Fibroblast of lung (primary cell): ENCODE results near the gene ANKRD50. TPM values are rescaled to one million over a fixed set of nuclear protein-coding genes. Genes with fewer than 3 reads are reported as not detected.

ENCODE experiments used
- DNase-seq, 2 donors: peaks; one replicate each; pipeline versions ENCODE4 v3.0.0 to v3.0.0-alpha.2; 2010; ENCODE audit warnings: low read depth in 2 of 2
- H2AFZ ChIP-seq: 2 replicates; pipeline ENCODE4 v1.5.1; 2012; ENCODE audit warnings: low read length, control low read depth, inconsistent platforms
- H3K27ac ChIP-seq: 2 replicates; pipeline ENCODE4 v1.5.1; 2011; ENCODE audit warnings: low read length, control low read depth; ENCODE audit not compliant: insufficient read depth
- H3K27me3 ChIP-seq: 2 replicates; pipeline ENCODE4 v1.5.1; 2011; ENCODE audit warnings: mild to moderate bottlenecking, low read length; ENCODE audit not compliant: control insufficient read depth, insufficient read depth
- H3K36me3 ChIP-seq: 2 replicates; pipeline ENCODE4 v1.5.1; 2011; ENCODE audit warnings: low read length; ENCODE audit not compliant: control insufficient read depth, insufficient read depth
- H3K4me1 ChIP-seq: 2 replicates; pipeline ENCODE4 v1.5.1; 2011; ENCODE audit warnings: low read length; ENCODE audit not compliant: control insufficient read depth, insufficient read depth; ENCODE audit errors: extremely low read depth
- H3K4me2 ChIP-seq: 2 replicates; pipeline ENCODE4 v1.5.1; 2011; ENCODE audit warnings: low read length, control low read depth; ENCODE audit not compliant: insufficient read depth; ENCODE audit errors: extremely low read depth
- H3K4me3 ChIP-seq, 4 experiments: fragments of 200-600 bp in 1 of 4; sonication (generic) in 1 of 4; replicated peaks in 1 of 4; 2 replicates each; pipeline ENCODE4 v1.5.1; 2011 to 2016; ENCODE audit warnings: low read length in 4 of 4, low read depth in 3 of 4, mild to moderate bottlenecking in 3 of 4, control low read depth in 2 of 4, inconsistent platforms in 1 of 4, mixed read lengths in 1 of 4; ENCODE audit not compliant: insufficient read depth in 1 of 4; ENCODE audit errors: control extremely low read depth in 1 of 4
- H3K79me2 ChIP-seq: 2 replicates; pipeline ENCODE4 v1.5.1; 2012; ENCODE audit warnings: mild to moderate bottlenecking, low read length, inconsistent platforms; ENCODE audit not compliant: control insufficient read depth, insufficient read depth
- H3K9ac ChIP-seq: 2 replicates; pipeline ENCODE4 v1.5.1; 2011; ENCODE audit warnings: mild to moderate bottlenecking, low read length, control low read depth; ENCODE audit not compliant: insufficient read depth
- H3K9me3 ChIP-seq: 2 replicates; pipeline ENCODE4 v1.5.1; 2012; ENCODE audit warnings: low read depth, low read length; ENCODE audit not compliant: control insufficient read depth, insufficient read depth
- H4K20me1 ChIP-seq: 2 replicates; pipeline ENCODE4 v1.5.1; 2011; ENCODE audit warnings: low read length; ENCODE audit not compliant: control insufficient read depth, insufficient read depth; ENCODE audit errors: extremely low read depth
- EZH2 ChIP-seq: IDR thresholded peaks from 2 replicates; pipeline ENCODE4 v1.5.1; 2012; ENCODE audit warnings: low read length, control low read depth, mild to moderate bottlenecking; ENCODE audit errors: missing control alignments
- polyA minus RNA-seq: library from RNA; depleted of rRNA, polyadenylated mRNA; stranded (reverse); fragments of >200 nt; gene quantifications from 2 replicates; pipeline ENCODE4 v1.2.3, GENCODE V29; 2011; ENCODE audit warnings: low replicate concordance
- polyA plus RNA-seq, 2 donors: library from polyadenylated mRNA; depleted of rRNA in 1 of 2; stranded (reverse) in 1 of 2; unstranded in 1 of 2; fragments of >200 nt; gene quantifications; 2 replicates each; pipeline ENCODE4 v1.2.1, GENCODE V29; 2011 to 2012; ENCODE audit warnings: missing spikeins in 1 of 2
- total RNA-seq: library from RNA; depleted of rRNA; stranded (reverse); fragments of >200 nt; gene quantifications from 2 replicates; pipeline ENCODE4 v1.2.1, GENCODE V29; 2014
- TF ChIP-seq, protein P1 (sequence below), 2 donors: IDR thresholded peaks in 1 of 2; conservative IDR thresholded peaks in 1 of 2; 1 replicate in 1 of 2; 2 replicates in 1 of 2; pipeline ENCODE4 v1.5.1; 2011 to 2012; ENCODE audit warnings: low read length in 2 of 2, control low read depth in 1 of 2, inconsistent platforms in 1 of 2, low read depth in 1 of 2, mild to moderate bottlenecking in 1 of 2

Gene ANKRD50, protein sequence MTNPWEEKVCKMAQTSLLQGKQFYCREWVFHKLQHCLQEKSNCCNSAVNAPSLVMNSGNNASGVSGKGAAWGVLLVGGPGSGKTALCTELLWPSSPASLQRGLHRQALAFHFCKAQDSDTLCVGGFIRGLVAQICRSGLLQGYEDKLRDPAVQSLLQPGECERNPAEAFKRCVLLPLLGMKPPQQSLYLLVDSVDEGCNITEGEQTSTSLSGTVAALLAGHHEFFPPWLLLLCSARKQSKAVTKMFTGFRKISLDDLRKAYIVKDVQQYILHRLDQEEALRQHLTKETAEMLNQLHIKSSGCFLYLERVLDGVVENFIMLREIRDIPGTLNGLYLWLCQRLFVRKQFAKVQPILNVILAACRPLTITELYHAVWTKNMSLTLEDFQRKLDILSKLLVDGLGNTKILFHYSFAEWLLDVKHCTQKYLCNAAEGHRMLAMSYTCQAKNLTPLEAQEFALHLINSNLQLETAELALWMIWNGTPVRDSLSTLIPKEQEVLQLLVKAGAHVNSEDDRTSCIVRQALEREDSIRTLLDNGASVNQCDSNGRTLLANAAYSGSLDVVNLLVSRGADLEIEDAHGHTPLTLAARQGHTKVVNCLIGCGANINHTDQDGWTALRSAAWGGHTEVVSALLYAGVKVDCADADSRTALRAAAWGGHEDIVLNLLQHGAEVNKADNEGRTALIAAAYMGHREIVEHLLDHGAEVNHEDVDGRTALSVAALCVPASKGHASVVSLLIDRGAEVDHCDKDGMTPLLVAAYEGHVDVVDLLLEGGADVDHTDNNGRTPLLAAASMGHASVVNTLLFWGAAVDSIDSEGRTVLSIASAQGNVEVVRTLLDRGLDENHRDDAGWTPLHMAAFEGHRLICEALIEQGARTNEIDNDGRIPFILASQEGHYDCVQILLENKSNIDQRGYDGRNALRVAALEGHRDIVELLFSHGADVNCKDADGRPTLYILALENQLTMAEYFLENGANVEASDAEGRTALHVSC (N-terminal part only)
- total RNA-seq (21.3 and 28.4 TPM in 2 replicates), polyA plus RNA-seq (11.4 and 17.2 TPM in 2 replicates), polyA minus RNA-seq (4.6 and 10.4 TPM in 2 replicates)
- 7.7 and 11.7 TPM in 2 replicates for polyA plus RNA-seq (2012)

GRCh38 chr4:124712372-124713184 is at the start of gene ANKRD50:
TSS of gene ANKRD50 (minus strand) at chr4:124712732. CDS start at chr4:124710511, 2,221 bp downstream.
- H3K4me1 ChIP-seq = peaks cover 6% of the 10 kb centered on the region
- H2AFZ ChIP-seq = peak within 1 kb of the TSS; percentile 96
- H3K9me3 ChIP-seq = no peaks in the 10 kb centered on the region
- DNase-seq = peak; percentile 95 to 96
- H3K79me2 ChIP-seq = peaks cover 41% of the 10 kb centered on the region
- H3K27ac ChIP-seq = peak within 1 kb of the TSS; percentile 91
- H3K9ac ChIP-seq = peak within 1 kb of the TSS; percentile 92
- H4K20me1 ChIP-seq = no peaks in the 10 kb centered on the region
- H3K27me3 ChIP-seq = no peaks in the 10 kb centered on the region
- peak within 1 kb of the TSS; percentile 55 to 83 (median 78) for H3K4me3 ChIP-seq
- H3K4me2 ChIP-seq = peak within 1 kb of the TSS; percentile 97
- H3K36me3 ChIP-seq = no peaks in the 10 kb centered on the region
- TF ChIP-seq EZH2 = no peak
- TF ChIP-seq, protein P1, sequence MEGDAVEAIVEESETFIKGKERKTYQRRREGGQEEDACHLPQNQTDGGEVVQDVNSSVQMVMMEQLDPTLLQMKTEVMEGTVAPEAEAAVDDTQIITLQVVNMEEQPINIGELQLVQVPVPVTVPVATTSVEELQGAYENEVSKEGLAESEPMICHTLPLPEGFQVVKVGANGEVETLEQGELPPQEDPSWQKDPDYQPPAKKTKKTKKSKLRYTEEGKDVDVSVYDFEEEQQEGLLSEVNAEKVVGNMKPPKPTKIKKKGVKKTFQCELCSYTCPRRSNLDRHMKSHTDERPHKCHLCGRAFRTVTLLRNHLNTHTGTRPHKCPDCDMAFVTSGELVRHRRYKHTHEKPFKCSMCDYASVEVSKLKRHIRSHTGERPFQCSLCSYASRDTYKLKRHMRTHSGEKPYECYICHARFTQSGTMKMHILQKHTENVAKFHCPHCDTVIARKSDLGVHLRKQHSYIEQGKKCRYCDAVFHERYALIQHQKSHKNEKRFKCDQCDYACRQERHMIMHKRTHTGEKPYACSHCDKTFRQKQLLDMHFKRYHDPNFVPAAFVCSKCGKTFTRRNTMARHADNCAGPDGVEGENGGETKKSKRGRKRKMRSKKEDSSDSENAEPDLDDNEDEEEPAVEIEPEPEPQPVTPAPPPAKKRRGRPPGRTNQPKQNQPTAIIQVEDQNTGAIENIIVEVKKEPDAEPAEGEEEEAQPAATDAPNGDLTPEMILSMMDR (conservative IDR thresholded peaks at IDR 0.05 in 1 of 2, IDR thresholded peaks at IDR 0.05 in 1 of 2; ENCODE audit: low read depth in 1 of 2, low read length in 2 of 2) = no peak

DNA sequence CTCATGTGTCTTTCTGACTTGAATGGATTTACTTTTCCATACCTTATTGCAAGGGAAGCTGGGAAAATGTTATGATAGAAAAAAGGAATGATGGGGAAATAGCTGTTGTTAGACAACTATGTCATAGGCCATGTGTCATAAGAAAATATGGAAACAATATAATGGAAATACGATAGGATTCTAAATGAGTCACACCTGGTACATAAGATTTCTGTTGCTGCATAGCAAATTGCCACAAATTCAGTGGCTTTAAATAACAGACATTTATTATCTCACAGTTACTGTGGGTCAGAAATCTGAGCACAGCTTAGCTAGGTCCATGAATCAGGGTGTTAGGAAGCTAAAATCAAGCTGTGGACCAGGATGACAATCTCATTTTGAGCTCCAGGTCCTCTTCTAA is 44.6 kb upstream of the ANKRD50 start:
- TF ChIP-seq, protein P1 (conservative IDR thresholded peaks at IDR 0.05 in 1 of 2, IDR thresholded peaks at IDR 0.05 in 1 of 2; ENCODE audit: low read depth in 1 of 2, low read length in 2 of 2) = no peak
- no peak for TF ChIP-seq EZH2
- H3K9ac ChIP-seq = no peak overlapping the region
- H3K9me3 ChIP-seq = no peaks in the 10 kb centered on the region
- no peaks in the 10 kb centered on the region for H3K27me3 ChIP-seq
- no peaks in the 10 kb centered on the region for H3K79me2 ChIP-seq
- peak overlapping the region; percentile 21 for H2AFZ ChIP-seq
- peak; percentile 19 to 24 for DNase-seq
- peaks cover 4% of the 10 kb centered on the region for H3K4me1 ChIP-seq
- H4K20me1 ChIP-seq = no peaks in the 10 kb centered on the region
- no peak overlapping the region for H3K27ac ChIP-seq
- H3K36me3 ChIP-seq = no peaks in the 10 kb centered on the region
- no peak overlapping the region for H3K4me3 ChIP-seq
- no peak overlapping the region for H3K4me2 ChIP-seq
